Lower leg skin (tissue), 4 donors: Measurements from ENCODE around the gene GPR55. TPM values are rescaled to one million over a fixed set of nuclear protein-coding genes. Genes with fewer than 3 reads are reported as not detected.

Experiments
- DNase-seq, 2 donors: peaks; one replicate each; pipeline ENCODE4 v3.0.0-alpha.2; 2019; ENCODE audit warnings: low spot score in 2 of 2
- H3K4me3 ChIP-seq: fragments of 200-600 bp; sonication (generic); 2 replicates; pipeline ENCODE4 v1.5.1; 2017; ENCODE audit warnings: mild to moderate bottlenecking, low read depth; ENCODE audit not compliant: poor library complexity, severe bottlenecking
- POLR2A ChIP-seq, 2 donors: fragments of 450-650 bp; IDR thresholded peaks; one replicate each; pipeline ENCODE4 v1.6.1; 2016 to 2017; ENCODE audit warnings: antibody characterized with exemption in 2 of 2, mild to moderate bottlenecking in 1 of 2, moderate library complexity in 1 of 2
- WGBS, 2 donors: methylation state at CpG; one replicate each; pipeline ENCODE4 v1.1.5; 2018; 5-methylcytosine and 5-hydroxymethylcytosine counted together
- intact Hi-C: fragments of 100-400 bp; cut with DNase I; formaldehyde crosslinking; loops from one replicate; pipeline ENCODE4 v1.15.0; 2023; ENCODE audit warnings: low total_unique reads
- total RNA-seq, 4 donors: library from RNA; depleted of rRNA; stranded (reverse); fragments of >200 nt; gene quantifications; one replicate each; pipeline ENCODE4 v1.1.0, GENCODE V29; 2016
- TF ChIP-seq, protein P1 (sequence below), 3 donors: fragments of 450-650 bp; IDR thresholded peaks; one replicate each; pipeline ENCODE4 v1.5.1; 2016; ENCODE audit warnings: antibody characterized with exemption in 3 of 3, mild to moderate bottlenecking in 3 of 3, moderate library complexity in 2 of 3

GPR55 gene
- total RNA-seq, 4 donors from 2014 or later, result 0.30 TPM; not detected in 3

DNA sequence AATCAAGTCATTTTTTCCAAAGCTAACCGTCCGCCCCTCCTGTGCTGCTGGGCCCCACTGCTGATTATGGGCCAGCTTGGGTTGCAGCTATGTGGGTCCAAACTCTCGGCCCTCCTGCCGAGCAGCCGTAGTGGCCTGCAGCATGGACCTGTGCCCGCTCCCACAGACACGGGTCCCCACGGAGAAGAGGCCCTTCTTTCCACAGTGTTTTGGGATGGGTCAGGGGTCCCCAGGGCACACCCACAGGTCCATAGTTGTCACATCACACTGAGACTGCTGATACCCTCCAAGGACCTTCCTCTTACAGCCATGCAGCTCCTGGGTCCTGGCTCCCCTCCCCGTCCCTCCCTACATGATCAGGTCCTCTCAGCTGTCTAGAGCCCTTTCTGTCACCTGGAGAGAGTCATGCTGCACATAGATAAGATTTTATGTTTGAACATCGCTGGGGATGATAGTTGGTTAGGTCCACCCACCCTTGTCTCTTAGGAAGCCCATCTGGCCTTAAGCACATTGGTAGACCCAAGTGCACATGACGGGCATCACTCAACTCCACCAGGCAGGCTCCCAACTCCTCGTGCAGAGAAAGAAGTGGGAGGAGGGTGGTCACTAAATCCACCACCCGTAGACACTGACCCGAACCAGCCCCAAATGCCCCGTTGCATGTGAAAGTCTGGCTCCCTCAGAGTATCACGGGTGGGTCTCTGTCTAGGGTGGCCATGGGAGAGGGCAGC lies 17.5 kb downstream of the GPR55 start:
- no peak for TF ChIP-seq POLR2A (IDR thresholded peaks at IDR 0.05)
- TF ChIP-seq, protein P1, sequence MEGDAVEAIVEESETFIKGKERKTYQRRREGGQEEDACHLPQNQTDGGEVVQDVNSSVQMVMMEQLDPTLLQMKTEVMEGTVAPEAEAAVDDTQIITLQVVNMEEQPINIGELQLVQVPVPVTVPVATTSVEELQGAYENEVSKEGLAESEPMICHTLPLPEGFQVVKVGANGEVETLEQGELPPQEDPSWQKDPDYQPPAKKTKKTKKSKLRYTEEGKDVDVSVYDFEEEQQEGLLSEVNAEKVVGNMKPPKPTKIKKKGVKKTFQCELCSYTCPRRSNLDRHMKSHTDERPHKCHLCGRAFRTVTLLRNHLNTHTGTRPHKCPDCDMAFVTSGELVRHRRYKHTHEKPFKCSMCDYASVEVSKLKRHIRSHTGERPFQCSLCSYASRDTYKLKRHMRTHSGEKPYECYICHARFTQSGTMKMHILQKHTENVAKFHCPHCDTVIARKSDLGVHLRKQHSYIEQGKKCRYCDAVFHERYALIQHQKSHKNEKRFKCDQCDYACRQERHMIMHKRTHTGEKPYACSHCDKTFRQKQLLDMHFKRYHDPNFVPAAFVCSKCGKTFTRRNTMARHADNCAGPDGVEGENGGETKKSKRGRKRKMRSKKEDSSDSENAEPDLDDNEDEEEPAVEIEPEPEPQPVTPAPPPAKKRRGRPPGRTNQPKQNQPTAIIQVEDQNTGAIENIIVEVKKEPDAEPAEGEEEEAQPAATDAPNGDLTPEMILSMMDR (IDR thresholded peaks at IDR 0.05), result no peak

GRCh38 chr2:230906471-230907230 lies 18.4 kb downstream of the GPR55 start:
- no peak overlapping the region for H3K4me3 ChIP-seq
- WGBS, 2 donors, result 96% methylated on average over 15 of the region's 15 CpGs
- DNase-seq, result peak in 1 of 2 donors; percentile 70
- intact Hi-C loops, result no loop called here
- TF ChIP-seq POLR2A (IDR thresholded peaks at IDR 0.05), result no peak
- TF ChIP-seq, protein P1 (IDR thresholded peaks at IDR 0.05), result no peak

More for the DNA sequence above, 17.5 kb downstream of the GPR55 start:
- 93% methylated on average over 16 of the region's 16 CpGs for WGBS, 2 donors
- intact Hi-C loops, result no loop called here
- peak in 1 of 2 donors; percentile 63 for DNase-seq
- no peak overlapping the region for H3K4me3 ChIP-seq

- no peak overlapping the region for H3K4me3 ChIP-seq
- 68 to 76% methylated on average over 18 of the region's 18 CpGs for WGBS, 2 donors
- DNase-seq, result peak in 1 of 2 donors; percentile 79
- TF ChIP-seq, protein P1 (IDR thresholded peaks at IDR 0.05), result no peak
- TF ChIP-seq POLR2A (IDR thresholded peaks at IDR 0.05), result no peak
- intact Hi-C loops, result no loop called here
Measured at GRCh38 chr2:230905448-230906421, 19.3 kb downstream of the GPR55 start.

GRCh38 chr2:230904856-230905447 lies 20.1 kb downstream of the GPR55 start:
- WGBS, 2 donors, result 75 to 77% methylated on average over 15 of the region's 15 CpGs
- DNase-seq, result peak in 1 of 2 donors; percentile 62
- intact Hi-C loops, result no loop called here
- TF ChIP-seq POLR2A (IDR thresholded peaks at IDR 0.05), result no peak
- TF ChIP-seq, protein P1 (IDR thresholded peaks at IDR 0.05), result no peak
- H3K4me3 ChIP-seq, result no peak overlapping the region
